ENCODE results near the gene ZNF277.
"Not testable (repeated sequence)": the region's sequence is repeated elsewhere in the genome, so short reads cannot be mapped to it uniquely, and the experiment has no call there.

ZNF277 gene

DNA sequence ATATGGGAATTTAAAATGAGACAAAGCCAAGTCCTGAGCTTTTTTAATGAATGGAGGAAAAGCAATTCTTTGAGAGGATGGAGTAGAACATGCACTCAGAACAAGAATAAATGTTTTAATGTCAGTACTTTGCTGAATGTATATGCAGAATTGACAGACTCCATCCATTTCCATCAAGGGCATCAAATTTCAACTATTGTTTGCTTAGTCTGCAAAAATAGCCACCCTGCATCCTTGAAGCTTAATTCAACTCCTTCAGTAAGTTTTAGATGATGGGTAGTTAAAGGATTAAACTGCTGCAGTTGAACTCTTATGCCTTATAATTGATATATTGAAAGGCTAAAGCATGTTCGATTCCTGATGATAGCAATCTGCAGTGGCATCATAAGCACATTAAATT is 144.1 kb downstream of the ZNF277 start:
- DNase-seq (ENCODE audit: low read depth in 2 of 2), result no peak

DNA sequence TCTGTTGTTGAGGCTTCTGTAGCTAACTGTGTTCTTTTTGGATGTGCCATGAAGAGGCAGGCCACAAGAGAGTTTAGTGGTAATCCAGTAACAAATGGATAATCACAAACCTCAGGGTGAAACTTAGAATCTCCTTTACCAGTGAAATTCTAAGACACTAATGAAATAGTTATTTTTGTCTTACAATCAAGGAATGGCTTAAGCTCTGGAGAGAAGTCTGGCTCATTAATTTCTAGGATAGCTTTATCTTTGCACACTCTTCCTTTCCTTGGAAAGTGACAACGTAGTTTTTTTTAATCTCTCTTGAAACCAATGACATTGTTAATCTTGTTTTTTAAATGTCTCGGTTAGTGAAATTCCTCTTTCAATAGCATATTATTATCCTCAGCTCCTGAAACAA is 150.1 kb downstream of the ZNF277 start:
- DNase-seq (ENCODE audit: low read depth in 2 of 2), result no peak

DNA sequence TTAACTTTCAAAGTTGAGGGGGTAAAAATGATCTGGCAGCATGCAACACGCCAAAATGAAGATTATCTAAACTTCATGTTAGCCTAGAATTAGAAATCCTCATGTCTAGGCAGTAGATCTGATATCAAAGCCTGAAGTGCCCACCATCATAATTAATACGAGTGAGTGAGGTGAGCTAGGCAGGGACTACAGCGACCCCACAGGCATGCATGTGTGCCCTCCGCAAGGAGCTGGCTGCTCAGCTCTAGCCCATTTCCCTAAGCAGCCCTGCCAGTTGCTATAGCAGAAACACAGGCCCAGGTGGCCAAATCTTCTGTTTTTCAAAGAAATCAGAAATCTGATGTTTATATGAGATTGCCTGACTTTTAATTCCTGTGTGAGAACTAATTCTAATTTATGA is 150.6 kb downstream of the ZNF277 start:
- no peak for DNase-seq (ENCODE audit: low read depth in 2 of 2)

DNA sequence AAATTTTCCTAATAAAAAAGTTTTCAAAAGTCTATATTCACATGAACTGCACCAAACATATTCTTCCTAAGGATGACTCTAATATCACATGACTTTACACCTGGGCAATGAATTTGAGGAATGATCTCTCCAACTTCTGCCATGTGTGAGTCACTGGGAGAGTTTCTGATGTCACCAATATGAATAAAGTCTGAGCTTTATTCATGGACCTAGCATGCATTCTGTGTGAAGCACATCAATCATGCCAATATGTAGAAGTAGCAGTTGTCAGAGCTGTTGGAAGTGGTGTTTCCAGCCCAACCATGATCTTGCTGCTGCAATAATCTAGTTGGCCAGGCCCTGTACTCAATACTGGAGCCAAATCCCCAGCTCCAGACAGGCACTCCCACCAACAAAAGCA is 152.0 kb downstream of the ZNF277 start:
- no peak for DNase-seq (ENCODE audit: low read depth in 2 of 2)

DNA sequence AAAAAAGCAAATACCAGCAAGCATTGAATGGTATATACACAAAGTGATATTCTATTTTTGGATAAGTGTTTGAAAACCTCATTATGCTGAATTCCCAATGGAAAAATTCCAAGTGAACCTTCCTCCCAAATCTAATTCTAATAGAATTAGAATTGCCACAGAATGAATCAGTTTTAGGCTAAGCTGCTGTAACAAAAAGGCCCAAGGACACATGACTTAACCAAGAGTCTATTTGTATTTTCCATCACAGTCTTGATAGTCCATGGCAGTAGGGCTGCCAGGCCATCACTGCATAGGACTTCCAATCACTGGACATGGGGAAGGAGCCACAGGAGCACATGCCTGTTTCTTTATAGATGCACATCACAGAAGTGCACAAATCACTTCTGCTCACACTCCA is 152.6 kb downstream of the ZNF277 start:
- no peak for DNase-seq (ENCODE audit: low read depth in 2 of 2)

DNA sequence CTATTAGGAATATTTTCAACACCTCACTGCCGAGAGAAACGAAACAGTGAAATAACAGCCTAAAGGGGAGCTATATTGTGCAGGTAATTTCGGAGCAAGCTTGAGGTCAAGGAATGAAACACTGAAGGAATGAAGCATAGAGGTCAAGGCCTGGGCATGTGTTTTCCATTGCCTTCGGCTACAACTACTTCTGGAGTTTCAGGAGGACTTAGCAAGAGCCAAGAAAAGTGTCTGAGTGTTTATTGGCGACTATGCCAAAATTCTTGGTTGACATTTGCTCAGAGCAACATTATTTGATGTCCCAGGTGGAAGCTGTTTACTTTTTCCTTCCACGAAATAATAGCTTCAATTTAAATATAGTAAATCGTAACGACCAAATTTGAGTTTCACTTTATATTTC is 154.2 kb downstream of the ZNF277 start:
- DNase-seq (ENCODE audit: low read depth in 2 of 2), result no peak

DNA sequence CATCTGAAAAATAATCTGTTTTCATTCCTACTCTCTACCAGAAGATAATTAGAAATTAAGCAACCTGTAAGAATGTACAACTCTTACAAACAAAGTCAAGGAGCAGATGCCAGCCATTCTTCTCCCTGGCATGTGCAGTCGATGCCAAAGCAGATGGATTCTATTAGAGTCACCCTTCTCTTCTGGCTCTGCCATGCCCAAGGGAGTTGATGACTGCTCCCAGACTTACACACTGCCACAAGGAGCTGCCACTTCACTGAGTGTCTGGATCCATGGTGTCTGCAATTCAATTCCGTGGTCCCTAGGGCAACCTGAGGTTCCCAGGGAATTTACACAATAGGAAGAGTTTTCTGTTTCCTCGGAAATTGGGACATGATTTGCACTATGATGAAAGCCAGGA is 154.7 kb downstream of the ZNF277 start:
- no peak for DNase-seq (ENCODE audit: low read depth in 2 of 2)

DNA sequence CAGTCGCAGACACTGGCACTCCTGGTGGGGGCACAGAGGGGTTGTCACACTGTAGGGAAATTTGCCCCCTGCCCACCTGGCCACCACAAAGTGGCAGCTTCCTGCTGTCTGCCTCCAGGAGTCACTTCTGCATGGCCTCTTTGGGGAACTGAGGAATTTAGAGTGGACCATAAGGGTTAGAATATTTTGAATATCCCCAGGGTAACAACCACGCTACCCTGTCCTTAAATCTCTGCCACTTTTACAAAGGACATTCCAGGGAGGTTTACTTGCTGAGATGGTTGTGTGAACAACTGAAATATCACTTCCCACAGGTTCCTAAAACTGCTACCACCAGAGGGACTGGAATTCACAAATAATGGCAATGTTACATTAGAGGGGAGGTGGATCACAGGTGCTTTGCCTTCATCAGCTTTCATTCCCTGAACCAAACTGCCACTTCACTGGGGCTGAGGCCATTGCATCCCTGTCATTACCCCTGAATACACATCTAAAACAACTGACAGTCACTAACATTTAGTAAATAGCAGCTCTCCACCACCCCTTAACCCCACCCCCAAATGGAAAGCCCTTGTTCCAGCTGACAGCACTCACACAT is 155.7 kb downstream of the ZNF277 start:
- DNase-seq (ENCODE audit: low read depth in 2 of 2), result no peak

DNA sequence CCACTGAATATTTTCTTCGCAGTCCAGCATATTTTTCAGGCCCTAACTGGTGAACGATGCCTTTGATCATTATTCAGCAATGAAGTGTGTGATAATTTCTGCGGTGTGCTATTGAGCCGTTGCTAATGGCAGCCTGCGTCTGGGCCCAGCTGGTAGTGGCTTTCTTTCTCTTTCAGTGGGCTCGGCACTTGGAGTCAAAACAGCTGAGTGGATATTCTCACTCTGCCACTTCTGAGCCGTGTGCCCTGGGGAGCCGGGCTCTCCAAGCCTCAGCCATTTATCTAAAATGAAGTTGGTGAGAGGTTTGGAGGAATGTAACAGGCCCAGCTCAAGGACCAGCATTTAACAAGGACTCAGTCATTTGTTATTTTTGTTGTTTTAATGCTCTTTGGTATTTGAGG is 156.2 kb downstream of the ZNF277 start:
- DNase-seq (ENCODE audit: low read depth in 2 of 2), result no peak

DNA sequence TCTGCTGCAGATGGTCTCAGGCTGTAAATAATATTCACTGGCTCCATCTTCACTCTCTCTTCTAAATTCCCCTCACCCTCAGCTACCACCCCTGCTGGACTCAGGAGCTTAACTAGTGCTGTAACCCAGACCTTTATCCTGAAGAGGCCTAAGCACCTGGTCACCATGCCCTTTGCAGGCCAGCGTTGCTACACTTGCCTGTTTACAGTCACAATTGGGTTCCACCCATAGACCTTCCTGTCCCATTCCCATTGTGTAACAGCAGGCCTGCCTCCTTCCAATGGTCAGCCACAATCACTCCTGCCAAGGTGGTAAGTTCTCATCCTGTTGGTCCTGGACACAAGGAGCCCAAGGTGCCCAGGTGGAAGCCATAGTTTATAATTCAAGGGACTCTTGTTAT is 157.9 kb downstream of the ZNF277 start:
- no peak for DNase-seq (ENCODE audit: low read depth in 2 of 2)

DNA sequence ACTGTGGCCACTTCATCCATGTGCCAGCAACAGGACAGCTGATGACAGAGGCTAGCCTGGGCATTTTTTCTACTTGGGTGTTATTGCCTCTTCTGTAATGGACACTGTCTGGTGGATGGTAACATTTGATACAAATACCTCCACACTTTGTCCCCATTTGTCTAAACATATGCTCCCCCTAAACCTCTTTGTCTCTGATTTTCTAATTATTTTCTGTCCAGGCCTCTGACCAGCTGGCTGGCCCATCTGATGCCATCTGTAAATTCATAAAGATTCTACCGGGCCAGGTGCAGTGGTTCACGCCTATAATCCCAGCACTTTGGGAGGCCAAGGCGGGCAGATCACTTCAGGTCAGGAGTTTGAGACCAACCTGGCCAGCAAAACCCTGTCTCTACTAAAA is 159.1 kb downstream of the ZNF277 start:
- no peak for DNase-seq (ENCODE audit: low read depth in 2 of 2)

DNA sequence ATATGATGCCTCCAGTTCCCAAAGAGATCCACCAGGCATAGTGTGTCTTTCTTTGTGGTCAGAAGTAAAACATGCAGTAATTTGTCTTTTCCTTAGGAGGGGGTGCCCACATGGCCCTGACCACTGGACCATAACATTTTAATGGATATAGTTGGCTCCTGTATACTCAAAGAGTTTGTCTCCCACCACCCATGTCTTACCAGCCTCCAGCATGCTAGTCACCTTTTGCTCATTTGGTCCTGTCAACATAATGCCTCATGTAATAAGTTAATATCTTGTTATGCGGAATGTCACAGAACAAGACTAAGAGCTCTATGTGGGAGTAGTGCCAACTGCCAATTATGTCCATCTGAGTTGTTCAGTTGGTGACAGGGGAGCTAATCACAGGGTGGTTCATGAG is 160.4 kb downstream of the ZNF277 start:
- DNase-seq (ENCODE audit: low read depth in 2 of 2), result no peak

DNA sequence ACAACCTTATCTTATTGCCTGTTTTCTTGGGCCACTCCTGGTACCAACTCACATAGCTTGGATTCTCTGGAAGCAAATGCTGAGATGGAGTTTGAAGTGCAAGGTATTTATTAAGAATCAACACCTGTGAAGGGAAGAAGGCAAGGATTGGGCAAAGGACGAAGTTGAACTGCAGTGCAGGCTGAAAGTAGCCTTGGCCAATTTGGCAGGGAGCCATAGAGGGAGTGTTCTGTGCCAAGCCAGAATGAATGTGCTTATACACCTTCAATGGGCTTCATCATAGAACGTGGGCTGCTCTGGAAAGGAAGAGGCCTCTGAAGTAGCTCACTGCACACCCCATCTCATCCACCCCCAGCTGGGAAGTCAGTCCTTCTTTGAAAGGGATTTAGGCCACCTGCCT is 163.9 kb downstream of the ZNF277 start:
- no peak for DNase-seq (ENCODE audit: low read depth in 2 of 2)

DNA sequence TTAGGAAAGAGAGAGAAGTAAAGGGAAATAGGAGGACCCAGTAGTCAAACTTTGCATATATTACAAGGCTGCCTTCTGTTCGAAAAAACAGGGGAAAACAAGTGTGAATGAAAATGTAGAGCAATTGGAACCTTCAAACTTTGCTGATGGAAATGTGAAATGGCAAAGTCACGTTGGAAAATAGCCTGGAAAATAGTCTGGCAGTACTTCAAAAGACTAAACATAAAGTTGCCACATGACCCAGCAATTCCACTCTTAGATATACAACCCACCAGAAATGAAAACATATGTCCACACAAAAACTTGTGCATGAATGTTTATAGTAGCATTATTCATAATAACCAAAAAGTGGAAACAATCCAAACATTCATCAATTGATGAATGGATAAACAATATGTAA is 165.2 kb downstream of the ZNF277 start:
- peak in 1 of 2 experiments; percentile 10 for DNase-seq (ENCODE audit: low read depth in 2 of 2)

DNA sequence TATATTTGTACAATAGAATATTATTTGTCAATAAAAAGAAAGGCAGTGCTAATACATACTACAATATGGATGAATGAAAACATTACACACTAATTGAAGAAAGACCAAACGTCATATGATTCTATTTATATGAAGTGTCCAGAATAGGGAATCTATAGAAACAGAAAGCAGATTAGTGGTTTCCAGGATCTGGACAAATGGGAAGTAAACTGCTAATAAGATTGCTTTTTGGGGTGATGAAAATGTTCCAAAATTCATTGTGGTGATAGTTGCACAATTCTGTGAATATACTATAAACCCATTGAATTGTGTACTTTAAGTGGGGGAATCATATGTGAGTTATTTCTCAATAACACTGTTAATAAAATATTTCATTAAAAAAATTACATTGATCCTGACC is 165.6 kb downstream of the ZNF277 start:
- DNase-seq (ENCODE audit: low read depth in 2 of 2), result no peak

DNA sequence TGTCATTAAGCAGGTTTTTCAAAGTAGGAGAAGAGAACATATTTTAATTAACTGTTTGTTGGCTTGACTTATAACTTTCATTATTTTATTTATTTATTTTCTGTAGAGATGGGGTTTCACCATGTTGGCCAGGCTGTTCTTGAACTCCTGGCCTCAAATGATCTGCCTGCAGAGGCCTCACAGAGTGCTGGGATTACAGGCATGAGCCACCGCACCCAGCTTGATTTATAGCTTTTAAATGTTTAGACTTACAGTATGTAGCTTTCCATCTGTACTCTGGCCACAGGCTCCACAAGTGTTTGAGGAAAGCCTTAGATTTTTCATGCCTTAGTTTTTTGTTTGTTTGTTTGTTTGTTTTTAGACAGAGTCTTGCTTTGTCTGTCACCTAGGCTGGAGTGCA is 171.1 kb downstream of the ZNF277 start:
- no peak for DNase-seq (ENCODE audit: low read depth in 2 of 2)

DNA sequence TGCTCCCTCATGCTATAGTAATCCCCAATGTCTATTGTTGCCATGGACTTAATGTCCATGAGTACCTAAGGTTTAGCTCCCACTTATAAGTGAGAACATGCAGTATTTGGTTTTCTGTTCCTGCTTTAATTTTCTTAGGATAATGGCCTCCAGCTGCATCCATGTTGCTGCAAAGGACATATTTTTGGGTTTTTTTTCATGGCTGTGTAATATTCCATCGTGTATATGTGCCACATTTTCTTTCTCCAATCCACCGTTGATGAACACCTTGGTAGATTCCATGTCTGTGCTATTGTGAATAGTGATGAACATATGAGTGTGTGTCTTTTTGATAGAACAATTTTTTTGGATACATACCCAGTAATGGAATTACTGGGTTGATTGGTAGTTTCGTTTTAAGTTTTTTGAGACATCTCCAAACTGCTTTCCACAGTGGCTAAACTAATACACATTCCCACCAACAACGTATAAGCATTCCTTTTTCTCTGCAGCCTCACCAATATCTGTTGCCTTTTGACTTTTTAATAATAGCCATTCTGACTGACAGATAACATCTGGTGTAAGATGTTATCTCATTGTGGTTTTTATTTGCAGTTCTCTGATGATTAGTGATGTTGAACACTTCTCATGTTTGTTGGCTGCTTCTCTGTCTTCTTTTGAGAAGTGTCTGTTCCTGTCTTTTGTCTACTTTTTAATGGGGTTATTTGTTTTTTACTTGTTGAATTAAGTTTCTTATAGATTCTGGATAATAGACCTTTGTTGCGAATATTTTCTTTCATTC is 175.0 kb downstream of the ZNF277 start:
- no peak for DNase-seq (ENCODE audit: low read depth in 2 of 2)

DNA sequence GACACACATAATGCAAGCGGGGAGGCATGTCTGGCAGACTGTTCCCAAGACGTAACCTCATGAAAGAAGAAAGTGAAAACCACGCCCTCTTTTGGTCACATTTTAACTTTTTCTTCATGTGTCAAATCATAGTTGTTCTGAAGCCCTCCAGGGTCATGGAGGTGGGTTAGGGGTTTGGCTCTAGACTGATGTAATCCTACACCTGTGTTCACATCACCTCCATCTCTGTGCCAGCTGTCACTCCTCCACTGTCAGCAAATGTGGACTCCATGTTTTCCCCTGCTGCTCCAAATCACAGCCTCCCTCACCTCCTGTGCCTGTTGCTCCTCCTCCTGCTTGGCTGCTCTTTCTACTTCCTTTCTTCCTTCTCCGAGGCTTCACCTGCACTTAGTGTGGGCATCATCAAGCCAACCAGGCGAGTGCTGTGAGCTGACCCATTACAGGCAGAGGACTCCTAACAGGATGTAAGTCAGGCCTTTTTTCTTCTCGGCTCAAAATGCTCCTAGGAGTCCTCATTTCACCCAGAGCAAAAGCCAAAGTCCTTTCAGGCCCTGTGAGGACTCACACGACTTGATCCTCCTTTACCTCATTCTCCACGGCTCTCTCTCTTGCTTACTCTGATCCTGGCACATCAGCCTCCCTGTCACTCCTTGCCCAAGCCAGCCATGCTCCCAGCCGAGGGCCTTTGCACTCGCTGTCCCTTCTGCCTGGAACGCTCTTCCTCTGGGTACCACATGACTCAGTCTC is 177.3 kb downstream of the ZNF277 start:
- DNase-seq (ENCODE audit: low read depth in 2 of 2), result no peak

DNA sequence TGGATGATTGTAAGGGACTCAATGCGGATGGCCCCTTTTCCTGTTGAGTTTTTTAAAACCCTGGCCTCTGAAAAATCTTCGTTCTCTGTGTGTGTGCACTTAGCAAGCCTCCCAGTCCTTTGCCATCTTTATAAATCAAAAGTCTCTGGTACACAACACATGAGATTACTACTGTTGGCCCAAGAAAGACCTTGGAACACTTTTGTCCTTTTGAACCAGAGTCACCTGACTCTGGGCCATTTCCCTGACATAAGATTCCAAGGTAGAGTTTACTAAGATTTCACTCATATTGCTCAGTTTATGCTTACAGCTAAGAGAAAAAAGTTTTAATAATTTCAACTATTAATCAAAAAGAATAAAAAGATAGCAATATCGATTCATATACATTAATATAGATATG is 179.0 kb downstream of the ZNF277 start:
- DNase-seq (ENCODE audit: low read depth in 2 of 2), result no peak

DNA sequence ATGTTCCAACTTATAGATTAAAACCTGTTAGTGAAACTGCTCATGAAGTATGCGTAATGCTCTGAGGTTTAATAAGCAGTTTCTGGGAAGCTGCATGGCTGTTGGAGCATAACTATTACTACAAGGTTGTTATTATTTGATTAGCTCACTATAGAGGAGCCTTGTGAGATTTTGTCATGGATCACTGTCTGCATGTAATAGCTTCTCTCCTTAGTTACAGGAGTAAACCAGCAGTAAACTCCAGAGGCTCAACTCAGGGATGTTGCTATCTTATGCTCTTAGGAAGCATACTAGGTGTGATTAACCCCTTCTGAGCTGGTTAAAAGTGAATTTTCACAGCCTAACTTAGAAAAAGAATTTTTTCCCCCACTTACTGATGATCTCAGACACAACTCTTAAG is 180.1 kb downstream of the ZNF277 start:
- no peak for DNase-seq (ENCODE audit: low read depth in 2 of 2)

DNA sequence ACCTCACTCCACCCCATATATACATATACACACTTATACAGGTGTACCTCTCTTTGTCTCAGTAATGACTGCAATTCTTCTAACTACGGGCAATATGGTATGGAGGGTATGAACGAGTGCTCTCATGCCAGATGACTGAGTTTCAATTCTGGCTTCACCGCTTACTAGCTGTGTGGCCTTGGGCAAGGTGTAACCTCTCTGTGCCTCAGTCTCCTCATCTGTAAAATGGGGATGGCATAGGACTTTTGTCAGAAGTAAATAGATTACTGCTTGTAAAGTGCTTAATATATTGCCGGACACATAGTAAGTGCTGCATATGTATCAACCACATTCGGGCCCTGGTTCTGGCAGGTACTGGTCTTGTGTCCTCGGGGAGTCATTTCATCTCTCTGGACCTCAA is 183.7 kb downstream of the ZNF277 start:
- no peak for DNase-seq (ENCODE audit: low read depth in 2 of 2)

DNA sequence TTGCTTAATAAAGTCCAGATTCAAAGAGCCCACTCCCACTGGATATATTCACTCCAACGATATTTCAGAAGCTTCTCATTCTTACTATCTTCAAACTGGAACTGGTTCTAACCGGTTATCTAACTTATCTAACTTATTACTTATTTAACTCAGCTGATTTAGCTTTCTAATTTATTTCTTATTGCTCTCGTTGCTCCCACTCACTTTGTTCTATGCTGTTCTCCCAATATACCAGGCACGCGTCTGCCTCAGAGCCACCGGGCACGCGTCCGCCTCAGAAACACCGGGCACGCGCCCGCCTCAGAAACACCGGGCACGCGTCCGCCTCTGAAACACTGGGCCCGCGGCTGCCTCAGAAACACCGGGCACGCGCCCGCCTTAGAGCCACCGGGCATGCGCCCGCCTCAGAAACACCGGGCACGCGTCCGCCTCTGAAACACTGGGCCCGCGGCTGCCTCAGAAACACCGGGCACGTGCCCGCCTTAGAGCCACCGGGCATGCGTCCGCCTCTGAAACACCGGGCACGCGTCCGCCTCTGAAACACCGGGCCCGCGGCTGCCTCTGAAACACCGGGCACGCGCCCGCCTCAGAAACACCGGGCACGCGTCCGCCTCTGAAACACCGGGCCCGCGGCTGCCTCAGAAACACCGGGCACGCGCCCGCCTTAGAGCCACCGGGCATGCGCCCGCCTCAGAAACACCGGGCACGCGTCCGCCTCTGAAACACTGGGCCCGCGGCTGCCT is 184.8 kb downstream of the ZNF277 start:
- not testable (repeated sequence) for DNase-seq (ENCODE audit: low read depth in 2 of 2)
